GM12872 (cell line): ENCODE results near the gene MMP28.

Experiments used
- TF ChIP-seq, protein P1 (sequence below): IDR thresholded peaks from 3 replicates; pipeline ENCODE4 v1.5.1; 2011; ENCODE audit warnings: low read depth, mild to moderate bottlenecking, low read length, moderate library complexity; ENCODE audit not compliant: insufficient read depth

The MMP28 gene

DNA sequence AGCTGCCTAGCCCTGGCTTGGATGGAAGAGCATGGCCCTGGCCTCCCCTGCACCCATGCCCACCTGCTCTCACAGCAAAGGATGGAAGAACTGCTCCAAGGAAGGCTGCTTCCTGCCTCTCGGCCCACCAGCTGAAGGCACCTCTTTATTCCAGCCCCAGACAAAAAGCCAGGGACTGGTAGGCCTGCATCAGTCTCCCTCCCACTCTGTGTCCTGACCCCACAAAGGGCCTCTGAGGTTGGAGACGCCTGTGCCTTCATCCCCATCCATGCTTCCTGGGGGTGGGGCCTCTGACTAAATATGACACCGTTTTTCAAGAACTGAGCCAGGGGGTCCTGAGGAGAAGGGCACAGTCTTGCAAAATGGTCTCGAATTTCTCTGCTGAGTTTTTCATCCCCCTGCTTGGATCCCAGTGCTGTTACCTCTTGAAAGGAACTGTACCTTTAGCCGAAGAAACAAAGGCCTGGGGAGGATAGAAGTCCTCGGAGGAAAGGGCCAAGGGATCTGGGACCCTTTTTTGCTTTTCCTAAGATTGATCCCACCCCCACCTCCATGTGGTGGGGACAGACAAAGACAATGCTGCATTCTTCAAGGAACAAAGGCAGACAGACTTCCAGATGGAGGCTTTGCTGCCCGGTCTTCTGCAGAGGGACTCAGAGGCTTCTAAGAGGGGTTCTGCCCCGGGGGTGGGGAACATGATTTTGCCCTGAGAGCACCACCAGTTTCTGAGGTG is 29.5 kb downstream of the MMP28 start:
- TF ChIP-seq, protein P1, sequence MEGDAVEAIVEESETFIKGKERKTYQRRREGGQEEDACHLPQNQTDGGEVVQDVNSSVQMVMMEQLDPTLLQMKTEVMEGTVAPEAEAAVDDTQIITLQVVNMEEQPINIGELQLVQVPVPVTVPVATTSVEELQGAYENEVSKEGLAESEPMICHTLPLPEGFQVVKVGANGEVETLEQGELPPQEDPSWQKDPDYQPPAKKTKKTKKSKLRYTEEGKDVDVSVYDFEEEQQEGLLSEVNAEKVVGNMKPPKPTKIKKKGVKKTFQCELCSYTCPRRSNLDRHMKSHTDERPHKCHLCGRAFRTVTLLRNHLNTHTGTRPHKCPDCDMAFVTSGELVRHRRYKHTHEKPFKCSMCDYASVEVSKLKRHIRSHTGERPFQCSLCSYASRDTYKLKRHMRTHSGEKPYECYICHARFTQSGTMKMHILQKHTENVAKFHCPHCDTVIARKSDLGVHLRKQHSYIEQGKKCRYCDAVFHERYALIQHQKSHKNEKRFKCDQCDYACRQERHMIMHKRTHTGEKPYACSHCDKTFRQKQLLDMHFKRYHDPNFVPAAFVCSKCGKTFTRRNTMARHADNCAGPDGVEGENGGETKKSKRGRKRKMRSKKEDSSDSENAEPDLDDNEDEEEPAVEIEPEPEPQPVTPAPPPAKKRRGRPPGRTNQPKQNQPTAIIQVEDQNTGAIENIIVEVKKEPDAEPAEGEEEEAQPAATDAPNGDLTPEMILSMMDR = no peak

DNA sequence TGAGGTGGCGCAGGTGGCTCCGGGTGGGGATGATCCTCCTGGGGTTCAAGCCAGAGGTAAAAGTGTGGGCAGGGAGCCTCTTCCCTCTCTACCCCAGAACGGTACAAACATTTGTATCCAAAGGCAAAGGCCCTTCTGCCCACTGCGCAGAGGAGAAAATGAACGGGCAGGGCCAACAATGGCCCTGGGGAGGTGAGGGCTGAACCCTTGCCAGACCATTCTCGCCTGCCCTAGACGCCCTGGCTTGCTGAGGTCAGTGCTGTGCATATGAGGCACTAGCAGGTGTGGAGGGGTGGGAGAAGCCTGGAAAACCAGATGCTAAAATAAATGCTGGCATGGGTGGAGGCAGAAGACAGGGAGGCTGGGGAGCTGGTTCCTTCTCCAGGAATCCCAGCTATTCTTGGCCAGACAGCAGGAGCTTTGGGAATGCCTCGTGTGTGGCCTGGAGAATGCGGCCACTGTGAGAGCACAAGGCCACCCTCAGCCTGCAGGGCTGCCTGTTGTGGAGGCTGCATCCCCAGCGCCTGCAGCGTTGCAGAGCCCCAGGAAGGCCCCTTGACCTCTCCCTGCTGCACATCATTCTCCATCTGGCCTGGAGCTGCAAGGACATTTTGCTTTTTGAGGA is 30.2 kb downstream of the MMP28 start:
- TF ChIP-seq, protein P1 = no peak

DNA sequence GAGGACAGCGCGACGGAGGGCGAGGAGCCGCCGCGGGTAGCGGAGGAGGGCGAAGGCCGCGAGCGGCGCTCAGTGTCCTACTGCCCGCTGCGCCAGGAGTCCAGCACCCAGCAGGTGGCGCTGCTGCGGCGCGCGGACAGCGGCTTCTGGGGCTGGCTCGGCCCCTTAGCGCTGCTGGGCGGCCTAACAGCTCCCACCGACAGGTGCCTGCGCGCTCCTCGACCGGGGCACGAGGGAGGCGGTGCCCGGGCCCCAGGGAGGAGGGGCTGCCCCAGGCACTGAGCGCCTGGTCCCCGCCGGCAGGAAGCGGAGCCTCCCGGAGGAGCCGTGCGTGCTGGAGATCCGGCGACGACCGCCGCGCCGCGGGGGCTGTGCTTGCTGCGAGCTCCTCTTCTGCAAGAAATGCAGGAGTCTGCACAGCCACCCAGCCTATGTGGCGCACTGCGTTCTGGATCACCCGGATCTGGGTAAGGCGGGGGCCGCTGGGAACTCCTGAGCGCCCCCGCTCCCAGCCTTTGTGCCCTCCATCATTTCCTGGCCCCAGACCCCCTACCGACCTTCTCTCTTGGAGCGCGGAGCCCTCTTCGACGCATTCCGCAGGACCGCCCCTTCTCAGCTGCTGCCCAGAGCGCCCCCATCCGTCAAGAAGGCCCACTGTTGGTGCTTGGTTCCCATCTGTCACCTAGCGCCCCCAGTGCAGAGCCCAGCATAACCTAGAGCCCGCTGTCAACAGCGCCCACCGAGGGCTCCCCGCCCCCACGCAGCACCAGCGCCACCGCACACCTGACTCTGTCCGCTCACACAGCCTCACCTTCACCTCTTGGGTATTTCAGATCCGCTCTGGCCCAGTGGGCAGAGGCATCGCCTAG is 31.1 kb downstream of the MMP28 start:
- TF ChIP-seq, protein P1 = peak; percentile 97

DNA sequence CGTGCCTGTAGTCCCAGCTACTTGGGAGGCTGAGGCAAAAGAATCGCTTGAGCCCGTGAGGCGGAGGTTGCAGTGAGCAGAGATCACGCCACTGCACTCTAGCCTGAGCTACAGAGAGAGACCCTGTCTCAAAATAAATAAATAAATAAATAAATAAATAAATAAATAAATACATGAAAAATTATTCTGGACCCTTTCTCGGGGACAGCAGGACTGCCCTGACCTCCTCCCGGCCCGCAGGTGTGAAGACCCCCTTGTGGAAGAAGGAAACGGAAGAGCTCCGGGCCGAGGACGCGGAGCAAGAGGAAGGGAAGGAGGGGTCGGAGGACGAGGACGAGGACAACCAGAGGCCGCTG is 31.7 kb downstream of the MMP28 start:
- TF ChIP-seq, protein P1 = no peak

DNA sequence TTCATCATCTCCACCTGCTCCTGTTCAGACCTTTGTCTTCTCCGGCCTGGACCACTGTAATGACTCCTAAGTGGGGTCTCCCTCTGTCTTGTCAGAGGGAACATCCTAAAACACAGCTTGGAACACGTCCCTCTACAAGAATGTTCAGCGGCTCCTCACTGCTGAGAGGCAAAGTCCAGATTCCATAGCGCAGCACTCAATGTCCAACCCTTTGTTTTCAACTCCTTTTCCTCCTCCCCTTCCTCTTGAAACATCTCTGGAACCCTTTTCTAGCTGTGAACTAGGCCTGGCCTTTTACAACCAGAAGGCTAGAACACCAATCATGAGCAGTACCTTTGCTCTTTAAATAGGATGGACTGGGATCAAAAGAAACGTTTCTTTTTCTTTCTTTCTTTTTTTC is 33.8 kb downstream of the MMP28 start:
- TF ChIP-seq, protein P1 = no peak

DNA sequence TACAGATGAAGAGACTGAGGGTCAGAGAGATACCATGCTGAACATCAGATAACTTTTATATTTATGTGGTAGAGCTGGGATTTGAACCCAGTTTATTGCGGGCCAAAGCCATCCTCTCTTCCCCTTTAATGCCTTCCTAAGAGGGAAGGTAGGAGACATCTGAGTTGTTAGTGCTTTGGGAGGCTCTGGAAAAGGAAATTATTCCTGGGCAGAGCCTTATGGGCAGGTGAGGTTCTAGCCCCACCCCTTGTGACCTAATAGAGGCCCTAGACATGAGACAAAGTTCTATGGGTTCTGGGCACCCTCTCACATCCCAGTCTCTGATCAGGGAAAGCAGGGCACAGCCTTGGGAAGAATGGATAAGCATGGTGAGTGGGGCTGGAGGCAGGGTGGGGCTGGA is 34.9 kb downstream of the MMP28 start, which contains the start of gene C17orf50:
TSS of gene C17orf50 (plus strand) at position 301 of the 400 bp plus-strand sequence. CDS start at position 356, 55 bp downstream.
- TF ChIP-seq, protein P1 = no peak

DNA sequence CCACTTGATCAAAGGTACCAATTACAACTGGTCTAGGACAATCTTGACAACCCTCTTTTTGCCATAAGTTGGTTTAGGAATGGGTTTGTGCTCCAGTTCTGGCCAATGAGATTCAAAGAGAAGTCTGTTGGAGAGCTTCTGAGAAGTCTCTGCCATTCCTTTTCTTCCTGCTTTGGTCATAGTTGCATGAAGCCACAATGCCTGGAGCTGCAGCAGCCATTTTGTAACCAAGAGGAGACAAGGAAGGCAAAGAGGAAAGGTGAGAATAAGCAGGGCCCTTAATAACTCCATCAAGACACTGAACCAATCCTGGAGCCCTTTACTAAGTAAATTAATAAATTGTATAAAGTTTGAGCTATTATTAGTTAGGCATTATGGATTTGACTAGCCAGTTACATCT is 38.2 kb downstream of the MMP28 start:
- TF ChIP-seq, protein P1 = no peak
